Measurements from ENCODE around the gene KNOP1.
"Not testable (repeated sequence)": the region's sequence is repeated elsewhere in the genome, so short reads cannot be mapped to it uniquely, and the experiment has no call there.

The KNOP1 gene

DNA sequence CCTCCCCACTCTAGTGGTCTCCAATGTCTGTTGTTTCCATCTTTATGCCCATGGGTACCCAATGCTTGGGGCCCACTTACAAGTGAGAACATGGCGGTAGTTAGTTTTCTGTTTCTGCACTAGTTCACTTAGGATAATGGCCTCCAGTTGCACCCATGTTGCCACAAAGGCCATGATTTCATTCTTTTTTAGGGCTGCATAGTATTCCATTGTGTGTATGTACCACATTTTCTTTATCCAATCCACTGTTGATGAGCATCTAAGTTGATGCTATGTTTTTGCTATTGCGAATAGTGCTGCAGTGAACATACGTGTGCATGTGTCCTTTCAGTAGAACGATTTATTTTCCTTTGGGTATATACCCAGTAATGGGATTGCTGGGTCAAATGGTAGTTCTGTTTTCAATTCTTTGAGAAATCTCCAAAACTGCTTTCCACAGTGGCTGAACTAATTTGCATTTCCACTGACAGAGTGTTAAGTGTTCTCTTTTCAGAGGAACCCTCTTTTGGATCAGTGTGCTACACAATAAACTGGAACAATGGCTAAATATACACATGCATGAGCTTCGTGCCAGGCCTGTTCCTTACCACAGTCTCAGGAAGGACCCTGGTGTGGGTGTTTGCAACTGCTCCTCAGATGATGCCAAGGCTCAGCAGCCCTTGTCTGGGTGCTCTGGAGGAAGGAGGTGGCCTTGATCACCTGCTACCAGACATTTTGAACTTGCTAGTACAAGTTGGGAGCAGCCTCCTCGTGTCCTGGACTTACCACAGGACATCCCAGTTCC lies 34.4 kb downstream of the KNOP1 start:
- DNase-seq (ENCODE audit: low read depth), result no peak

DNA sequence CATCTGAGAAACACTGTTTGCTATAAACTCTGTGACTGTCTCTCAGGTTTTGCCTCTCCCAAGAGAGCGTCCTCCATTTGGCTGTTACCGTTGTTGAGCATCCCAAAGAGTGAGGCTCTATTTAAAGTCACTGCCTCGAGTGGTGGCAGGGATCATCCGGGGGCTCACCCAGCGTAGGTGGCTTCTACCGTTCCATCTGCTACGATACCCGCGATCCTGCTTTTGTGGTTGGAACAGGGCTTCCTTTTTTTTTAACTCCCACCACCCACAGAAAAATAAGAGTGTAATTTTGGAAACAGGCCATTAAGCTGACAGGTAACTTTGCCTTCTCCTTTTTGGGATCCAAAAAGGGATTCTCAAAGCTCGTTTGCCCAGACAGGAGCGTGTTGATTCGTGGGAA lies 36.4 kb downstream of the KNOP1 start:
- no peak for DNase-seq (ENCODE audit: low read depth)

DNA sequence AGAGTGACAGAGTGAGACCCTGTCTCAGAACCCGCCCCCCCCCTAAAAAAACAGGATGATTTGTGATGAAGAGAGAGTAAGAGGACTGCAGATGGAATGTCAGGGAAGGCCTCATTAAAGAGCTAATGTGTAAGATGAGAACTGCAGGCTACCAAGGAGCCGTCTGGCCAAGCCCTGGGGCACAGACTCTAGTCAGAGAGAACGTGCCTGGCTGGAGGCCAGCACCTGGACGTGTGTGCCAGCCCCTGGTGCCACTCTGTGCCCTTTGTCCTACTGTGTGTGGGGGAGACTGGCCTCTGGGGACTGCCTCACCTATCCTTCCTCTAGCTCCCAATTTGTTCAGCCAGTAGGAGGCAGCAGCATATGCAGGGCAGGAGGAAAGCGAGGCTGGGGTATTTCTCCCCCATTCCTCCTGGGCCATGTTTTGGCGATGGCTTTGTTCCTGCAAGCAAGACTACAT lies 37.1 kb downstream of the KNOP1 start:
- DNase-seq (ENCODE audit: low read depth), result no peak

DNA sequence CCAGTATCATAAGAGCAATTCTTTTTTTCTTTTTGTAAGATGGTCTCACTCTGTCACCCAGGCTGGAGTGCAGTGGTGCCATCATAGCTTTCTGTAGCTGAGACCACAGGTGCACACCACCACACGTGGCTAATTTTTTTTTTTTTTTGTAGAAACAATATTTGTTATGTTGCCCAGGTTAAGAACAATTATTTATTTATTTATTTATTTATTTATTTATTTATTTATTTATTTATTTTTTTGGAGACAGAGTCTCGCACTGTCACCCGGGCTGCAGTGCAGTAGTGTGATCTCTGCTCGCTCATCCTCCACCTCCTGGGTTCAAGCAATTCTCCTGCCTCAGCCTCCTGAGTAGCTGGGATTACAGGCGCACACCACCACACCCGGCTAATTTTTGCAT lies 38.7 kb downstream of the KNOP1 start:
- not testable (repeated sequence) for DNase-seq (ENCODE audit: low read depth)

DNA sequence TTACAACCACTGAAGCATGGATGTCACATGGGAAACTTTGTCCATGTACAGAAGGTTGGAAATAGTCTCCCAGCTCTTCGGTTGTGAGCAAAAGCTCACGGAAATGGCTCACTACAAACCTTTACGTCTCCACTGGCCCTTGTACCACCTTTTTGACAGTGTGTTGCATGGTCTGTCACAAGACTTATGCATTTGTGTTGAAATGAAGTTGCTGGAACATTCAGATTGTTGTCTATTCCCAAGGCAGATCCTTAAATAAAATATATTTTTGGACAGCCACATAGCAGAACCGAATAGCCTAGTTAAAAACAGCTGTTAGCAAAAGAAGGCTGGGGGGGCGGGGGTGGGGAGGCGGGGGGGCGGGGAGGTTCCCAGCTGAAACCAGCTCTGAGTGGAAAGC lies 39.2 kb downstream of the KNOP1 start:
- no peak for DNase-seq (ENCODE audit: low read depth)

DNA sequence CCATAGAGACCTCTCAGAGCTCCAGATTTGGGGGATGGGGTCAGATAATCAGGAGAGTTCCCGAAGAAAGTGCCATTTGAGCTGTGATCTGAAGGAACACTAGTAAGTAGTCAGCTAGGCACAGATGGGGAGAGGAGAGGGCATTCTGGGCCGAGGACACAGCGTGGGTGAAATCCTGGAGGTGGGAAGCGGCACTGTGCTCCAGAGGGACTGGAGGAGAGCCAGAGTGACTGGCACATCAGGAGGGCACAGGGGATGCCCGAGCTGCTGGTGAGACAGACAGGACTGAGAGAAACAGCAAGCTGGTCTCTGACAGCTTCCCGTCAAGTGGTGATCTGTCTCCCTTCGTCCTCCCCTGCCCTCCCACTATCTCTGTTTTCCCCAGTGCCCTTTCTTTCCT lies 40.6 kb downstream of the KNOP1 start:
- DNase-seq (ENCODE audit: low read depth), result no peak

DNA sequence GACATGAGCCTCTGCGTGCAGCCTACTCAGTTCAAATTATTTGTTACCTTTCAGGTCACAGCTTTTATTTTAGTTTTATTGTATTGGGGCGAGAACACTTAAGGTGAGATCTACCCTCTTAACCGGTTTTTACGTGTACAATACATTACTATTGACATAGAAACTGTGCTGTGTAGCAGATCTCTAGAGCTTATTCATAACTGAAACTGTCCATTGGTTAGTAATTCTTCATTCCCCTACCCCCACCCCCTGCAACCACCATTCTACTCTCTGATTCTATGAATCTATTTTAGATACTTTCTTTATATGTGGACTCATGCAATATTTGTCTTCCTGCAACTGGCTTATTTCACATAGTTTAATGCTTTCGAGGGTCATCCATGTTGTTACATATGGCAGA lies 43.5 kb downstream of the KNOP1 start:
- no peak for DNase-seq (ENCODE audit: low read depth)

DNA sequence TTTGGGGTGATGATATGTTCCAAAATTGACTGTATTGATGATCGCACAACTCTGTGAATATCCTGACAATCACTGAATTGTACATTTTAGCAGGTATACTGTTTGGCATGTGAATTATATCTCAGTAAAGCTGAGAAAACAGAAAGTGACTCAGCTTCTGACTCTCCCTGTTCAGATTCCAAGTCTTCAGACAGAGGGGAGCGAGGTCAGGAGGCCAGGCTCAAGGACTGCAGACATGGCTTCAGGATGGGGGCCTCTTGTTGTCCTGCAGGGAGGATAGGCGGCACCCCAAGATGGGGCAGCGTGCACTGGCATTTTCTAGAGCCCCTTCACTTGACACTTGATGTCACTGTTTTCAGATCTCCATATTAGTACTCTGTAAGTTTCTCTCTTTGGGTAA lies 45.6 kb downstream of the KNOP1 start:
- DNase-seq (ENCODE audit: low read depth), result no peak

DNA sequence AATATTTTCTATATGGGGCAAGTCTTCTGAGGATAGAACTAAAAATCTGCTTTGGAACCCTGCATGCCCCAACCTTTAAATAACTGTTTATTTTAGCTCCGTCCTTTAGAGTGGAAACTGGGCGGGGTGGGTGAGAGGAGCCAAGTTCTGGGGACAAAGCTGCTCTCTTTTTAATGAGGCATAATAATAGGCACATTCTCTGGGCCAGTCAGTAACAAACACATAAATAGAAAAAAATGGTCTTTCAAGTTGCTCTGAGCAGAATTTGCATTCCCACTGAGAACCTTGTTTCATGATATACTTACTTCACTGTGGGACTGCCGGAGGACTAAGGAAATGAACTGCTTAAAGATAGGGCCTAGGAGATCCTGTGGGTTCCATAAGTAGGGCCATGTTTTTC lies 51.5 kb downstream of the KNOP1 start:
- DNase-seq (ENCODE audit: low read depth), result no peak

DNA sequence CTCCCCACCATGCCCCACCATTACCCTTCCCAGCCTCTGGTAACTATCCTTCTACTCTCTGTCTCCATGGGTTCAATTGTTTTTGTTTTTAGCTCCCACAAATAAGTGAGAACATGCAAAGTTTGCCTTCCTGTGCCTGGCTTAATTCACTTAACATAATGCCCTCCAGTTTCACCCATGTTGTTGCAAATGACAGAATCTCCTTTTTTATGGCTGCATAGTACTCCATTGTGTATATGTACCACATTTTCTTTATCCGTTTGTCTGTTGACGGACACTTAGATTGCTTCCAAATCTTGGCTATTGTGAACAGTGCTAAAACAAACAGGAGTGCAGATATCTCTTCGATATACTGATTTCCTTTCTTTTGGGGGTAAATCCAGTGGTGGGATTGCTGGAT lies 52.7 kb downstream of the KNOP1 start:
- not testable (repeated sequence) for DNase-seq (ENCODE audit: low read depth)

DNA sequence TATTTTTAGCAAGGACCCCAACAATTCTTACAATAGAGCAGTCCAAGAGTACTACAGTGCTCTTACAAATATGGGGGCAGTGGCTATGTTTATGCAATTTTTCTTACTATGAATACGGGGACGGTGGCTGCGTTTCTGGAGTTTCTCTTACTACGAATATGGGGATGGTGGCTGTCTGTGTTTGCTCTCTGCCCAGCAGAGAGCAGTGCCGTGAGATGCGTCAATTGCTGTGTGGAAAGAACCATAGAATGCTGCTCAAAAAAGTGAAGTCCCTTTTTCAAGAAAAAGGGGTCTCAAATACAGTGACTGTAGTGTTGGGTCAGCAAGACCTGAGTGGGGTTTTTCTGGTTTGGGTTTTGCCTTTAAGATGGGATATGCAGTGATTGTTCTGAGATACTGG lies 53.9 kb downstream of the KNOP1 start:
- DNase-seq (ENCODE audit: low read depth), result no peak

DNA sequence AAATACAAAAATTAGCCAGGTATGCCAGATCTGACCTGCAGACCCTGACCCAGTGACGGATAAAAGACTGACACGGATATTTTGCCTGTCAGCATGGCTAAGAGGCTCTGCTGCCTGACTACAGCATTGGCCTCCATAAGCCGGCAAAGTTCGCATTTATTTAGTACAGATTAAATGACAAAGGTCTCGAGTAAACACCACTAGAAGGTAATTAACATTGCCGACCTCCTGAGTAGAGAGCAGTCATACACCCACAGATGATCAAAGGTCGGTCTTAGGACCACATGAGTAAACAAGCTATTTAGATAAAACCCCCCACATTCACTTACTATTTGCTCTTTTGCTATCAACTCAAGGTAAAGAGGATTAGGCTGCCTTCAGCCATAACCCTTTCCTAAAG lies 55.7 kb downstream of the KNOP1 start:
- DNase-seq (ENCODE audit: low read depth), result no peak

DNA sequence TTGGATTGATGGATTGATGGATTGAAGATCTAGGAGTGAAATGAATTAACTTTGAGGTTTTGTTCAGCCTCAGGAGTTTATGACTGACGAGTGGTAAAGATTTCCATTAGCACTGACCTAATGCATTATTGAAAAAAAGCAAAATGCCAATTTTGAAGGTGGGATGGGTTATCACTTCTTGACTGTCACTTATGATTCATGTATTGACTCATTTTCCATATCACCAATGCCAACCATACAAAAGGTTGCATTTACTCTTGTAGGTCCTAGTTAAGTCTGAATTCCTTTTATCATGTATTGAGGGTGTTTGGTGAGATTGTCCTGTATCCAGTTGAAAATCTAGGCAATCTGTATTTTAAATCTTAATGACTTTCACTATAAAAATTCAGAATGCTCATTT lies 57.6 kb downstream of the KNOP1 start:
- DNase-seq (ENCODE audit: low read depth), result no peak

DNA sequence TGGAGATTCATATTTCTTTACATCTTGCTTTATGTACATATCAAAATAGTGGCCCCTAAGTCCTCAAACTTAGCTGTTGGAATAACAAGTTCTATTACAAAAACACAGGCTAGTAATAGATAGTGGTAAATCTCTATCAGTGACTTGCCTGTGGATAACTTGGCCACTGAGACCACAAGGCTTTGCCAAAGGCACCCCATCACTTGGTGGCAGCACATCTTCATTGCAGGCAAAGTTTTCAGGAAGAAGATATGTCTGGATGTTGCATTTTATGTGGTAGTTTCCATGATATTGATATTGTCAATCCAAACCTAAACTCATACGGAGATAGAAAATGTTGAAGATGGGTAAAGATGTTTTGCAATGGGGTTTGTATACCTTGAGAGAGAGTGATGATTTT lies 58.5 kb downstream of the KNOP1 start:
- no peak for DNase-seq (ENCODE audit: low read depth)

DNA sequence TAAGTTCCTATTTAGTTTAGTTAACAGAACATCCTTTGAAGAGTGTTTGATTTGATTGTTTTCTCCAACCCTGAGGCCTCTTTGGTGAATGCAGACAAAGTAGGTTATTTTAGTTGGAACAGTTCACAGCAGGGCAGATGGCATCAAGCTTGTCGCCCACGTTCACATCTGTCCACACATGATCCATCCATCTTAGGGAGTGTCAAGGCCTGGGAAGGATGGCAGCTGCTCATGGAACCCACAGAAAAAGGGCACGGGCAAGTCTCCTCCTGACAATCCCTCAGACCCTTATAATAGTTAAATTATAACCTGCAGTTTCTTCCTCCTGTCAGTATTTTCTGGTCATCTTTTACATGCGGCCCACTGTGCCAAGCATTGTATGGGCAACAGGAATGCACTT lies 60.2 kb downstream of the KNOP1 start:
- DNase-seq (ENCODE audit: low read depth), result no peak

DNA sequence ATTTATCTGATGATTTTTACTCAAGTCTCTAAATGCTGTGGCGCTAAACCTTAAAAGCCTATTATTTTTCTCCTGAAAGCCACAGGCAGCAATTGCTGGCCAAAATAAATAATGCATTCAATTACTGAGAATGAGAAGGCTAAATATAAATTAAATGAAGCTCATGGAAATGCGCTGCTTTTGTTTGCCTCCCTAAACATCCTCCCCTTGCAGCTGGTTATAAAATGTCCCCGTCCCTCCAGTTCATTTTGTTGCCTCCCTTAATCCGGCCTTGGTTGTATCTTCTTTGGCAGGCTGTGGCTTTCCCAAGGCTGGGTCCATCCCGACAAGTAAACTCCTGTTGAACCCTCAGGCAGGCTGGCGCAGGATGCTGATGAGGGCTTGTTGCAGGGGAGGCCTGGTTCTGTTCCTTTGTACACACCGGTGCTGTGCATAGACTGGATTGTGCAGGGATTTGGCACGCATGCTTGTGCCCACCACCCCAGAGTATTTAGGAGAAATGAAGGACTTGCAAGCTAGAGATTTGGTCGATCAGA lies 62.7 kb downstream of the KNOP1 start:
- DNase-seq (ENCODE audit: low read depth), result no peak

DNA sequence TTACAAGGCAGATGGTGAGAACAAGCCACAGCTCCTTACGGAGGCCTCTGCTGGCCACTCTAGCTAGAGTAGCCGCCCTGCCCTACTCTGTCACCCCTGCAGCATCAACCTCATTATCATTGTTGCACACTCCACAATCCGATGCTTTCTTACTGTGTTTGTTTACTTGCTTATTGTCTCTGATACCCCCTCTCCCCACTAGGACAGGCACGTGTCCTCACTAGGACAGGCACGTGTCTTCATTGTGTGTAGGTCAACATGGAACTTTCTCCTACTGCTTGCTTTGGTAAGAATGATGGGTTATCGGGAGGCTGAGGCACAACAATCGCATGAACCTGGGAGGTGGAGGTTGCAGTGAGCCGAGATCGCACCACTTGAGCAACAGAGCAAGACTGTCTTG lies 63.9 kb downstream of the KNOP1 start:
- no peak for DNase-seq (ENCODE audit: low read depth)
